Measurements from ENCODE around the gene SHF. TPM values are rescaled to one million over a fixed set of nuclear protein-coding genes. Genes with fewer than 3 reads are reported as not detected.
"Not testable (repeated sequence)": the region's sequence is repeated elsewhere in the genome, so short reads cannot be mapped to it uniquely, and the experiment has no call there.

The SHF gene
- total RNA-seq, 2 experiments from 2014 or later = 19.8 to 23.5 TPM

GRCh38 chr15:45139770-45140169, 48.0 kb downstream of the SHF start:
- Mint-ChIP-seq H3K4me1 (ENCODE audit: low read depth) (peaks cover 8% of the 10 kb centered on the region), H3K27ac (no peak overlapping the region)
- no peak for ATAC-seq

DNA sequence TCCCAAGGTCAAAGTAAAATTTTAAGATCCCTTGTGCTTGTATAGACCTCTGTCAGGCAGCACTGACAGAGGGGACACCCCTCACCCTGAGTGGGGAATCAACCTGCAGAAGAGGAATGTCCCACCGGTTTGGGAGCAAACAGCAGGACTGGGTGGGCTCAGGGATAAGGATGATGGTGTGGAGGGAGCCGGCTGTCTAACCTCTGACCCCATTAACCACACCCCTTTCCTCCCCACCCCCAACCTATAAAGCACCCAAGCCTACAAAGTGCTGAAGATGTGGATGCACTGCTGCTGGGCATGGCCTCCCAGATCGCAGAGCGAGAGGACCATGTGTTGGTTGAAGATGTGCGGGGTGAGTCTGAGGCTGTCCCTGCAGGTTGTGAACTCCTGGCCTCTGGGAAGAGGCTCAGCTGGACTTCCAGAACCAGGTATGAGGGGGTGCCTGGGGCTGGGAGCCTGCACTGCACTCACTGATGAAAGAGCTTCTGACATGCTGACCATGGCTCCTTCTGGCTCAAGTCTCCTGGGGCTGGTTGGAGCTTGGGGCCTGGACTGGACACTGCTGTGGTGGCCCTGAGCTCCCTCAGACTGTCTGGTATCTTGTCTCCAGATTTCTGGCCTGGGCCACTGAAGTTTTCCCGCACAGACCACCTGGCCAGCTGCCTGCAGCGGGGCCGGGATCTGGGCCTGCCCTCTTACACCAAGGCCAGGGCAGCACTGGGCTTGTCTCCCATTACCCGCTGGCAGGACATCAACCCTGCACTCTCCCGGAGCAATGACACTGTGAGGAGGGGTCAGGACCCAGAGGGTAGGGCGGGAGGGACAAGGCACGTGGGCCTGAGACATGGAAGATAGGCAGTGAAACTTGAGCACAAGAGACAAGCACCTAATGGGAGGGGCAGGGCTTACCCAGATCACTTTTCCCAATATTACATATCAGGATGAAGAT, 48.7 kb downstream of the SHF start:
- no peak for ATAC-seq
- Mint-ChIP-seq H3K4me3 (no peak overlapping the region), H3K27me3 (peaks cover 18% of the 10 kb centered on the region), H3K36me3 (ENCODE audit: low read depth) (no peaks in the 10 kb centered on the region), H3K9me3 (no peaks in the 10 kb centered on the region), H3K27ac (no peak overlapping the region), H3K4me1 (ENCODE audit: low read depth) (peaks cover 10% of the 10 kb centered on the region)
- ChIA-PET CTCF (interaction anchor here (1.2 to 1.9 kb wide), 3 partner anchors 21 to 24 kb away, joined by 3 to 8 read pairs (median 6); no protein-coding TSS in a partner anchor), POLR2A (no interaction called here)
- TF ChIP-seq CTCF (IDR thresholded peaks at IDR 0.05) = no peak
- intact Hi-C loops (cut with micrococcal nuclease) = no loop called here
- no peak for DNase-seq

More at GRCh38 chr15:45139770-45140169, 48.0 kb downstream of the SHF start:
- intact Hi-C loops (cut with micrococcal nuclease) = no loop called here
- ChIA-PET POLR2A (interaction anchor here (0.9 kb wide), 1 partner anchor 263 kb away, joined by 3 read pairs; no protein-coding TSS in a partner anchor), CTCF (interaction anchor here (0.9 to 1.7 kb wide), 3 partner anchors 10 to 23 kb away, joined by 3 to 6 read pairs (median 3); partner anchors contain the start of genes DUOX1 and DUOXA1)
- peaks cover 11% of the 10 kb centered on the region for H3K27me3 Mint-ChIP-seq
- TF ChIP-seq CTCF (IDR thresholded peaks at IDR 0.05) = no peak
- H3K36me3 Mint-ChIP-seq (ENCODE audit: low read depth) = no peaks in the 10 kb centered on the region
- no peak overlapping the region for H3K4me3 Mint-ChIP-seq
- no peak for DNase-seq
- H3K9me3 Mint-ChIP-seq = no peaks in the 10 kb centered on the region

DNA sequence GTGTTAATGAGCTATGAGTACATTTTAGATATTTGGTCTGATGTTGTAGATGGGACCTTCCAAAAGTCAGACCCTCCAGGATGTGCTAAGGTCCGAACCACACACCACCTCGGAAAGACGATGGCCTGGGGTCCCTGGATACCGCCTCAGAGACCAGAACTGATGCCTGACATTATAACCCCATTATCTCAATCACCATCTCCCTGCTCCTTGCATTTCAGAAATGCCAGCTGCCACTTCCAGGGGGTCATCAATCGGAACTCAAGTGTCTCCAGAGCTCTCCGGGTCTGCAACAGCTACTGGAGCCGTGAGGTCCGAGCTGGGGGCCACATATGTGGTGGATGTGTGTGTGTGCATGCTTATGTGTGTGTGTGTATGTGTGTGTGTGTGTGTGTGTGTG, 50.1 kb downstream of the SHF start:
- DNase-seq = no peak

DNA sequence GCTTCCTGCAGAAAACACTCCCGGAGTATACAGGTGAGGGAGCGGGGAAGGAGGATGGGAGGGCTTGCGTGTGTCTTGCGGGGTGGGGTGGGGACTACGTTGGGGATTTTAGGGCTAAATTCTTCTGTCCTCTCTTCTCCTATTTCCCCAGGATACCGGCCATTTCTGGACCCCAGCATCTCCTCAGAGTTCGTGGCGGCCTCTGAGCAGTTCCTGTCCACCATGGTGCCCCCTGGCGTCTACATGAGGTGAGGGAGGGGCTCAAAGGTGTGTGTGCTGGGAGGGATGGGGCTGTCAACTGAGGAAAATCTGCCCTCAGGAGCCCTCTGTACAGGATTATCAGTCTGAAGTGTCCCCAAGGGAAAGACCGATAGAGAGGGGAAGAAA, 51.4 kb downstream of the SHF start:
- Mint-ChIP-seq H3K4me3 (peak overlapping the region; percentile 3), H3K9me3 (no peaks in the 10 kb centered on the region), H3K36me3 (ENCODE audit: low read depth) (no peaks in the 10 kb centered on the region), H3K4me1 (ENCODE audit: low read depth) (peaks cover 10% of the 10 kb centered on the region), H3K27ac (no peak overlapping the region), H3K27me3 (peaks cover 28% of the 10 kb centered on the region)
- ChIA-PET POLR2A (no interaction called here), CTCF (interaction anchor here (0.7 to 1.6 kb wide), 2 partner anchors 9 to 11 kb away, joined by 3 to 4 read pairs; no protein-coding TSS in a partner anchor)
- intact Hi-C loops (cut with micrococcal nuclease) = no loop called here
- TF ChIP-seq CTCF (IDR thresholded peaks at IDR 0.05) = peak; percentile 41
- DNase-seq (peak; percentile 31), ATAC-seq (peak; percentile 45)

More for the DNA sequence above, 50.1 kb downstream of the SHF start:
- intact Hi-C loops (cut with micrococcal nuclease) = no loop called here
- Mint-ChIP-seq H3K9me3 (no peaks in the 10 kb centered on the region), H3K36me3 (ENCODE audit: low read depth) (no peaks in the 10 kb centered on the region), H3K4me1 (ENCODE audit: low read depth) (peaks cover 10% of the 10 kb centered on the region), H3K27ac (no peak overlapping the region), H3K4me3 (no peak overlapping the region), H3K27me3 (peaks cover 28% of the 10 kb centered on the region)
- ChIA-PET CTCF (interaction anchor here (1.1 to 1.9 kb wide), 3 partner anchors 9 to 68 kb away, joined by 3 to 8 read pairs (median 4); no protein-coding TSS in a partner anchor), POLR2A (interaction anchor here (0.9 kb wide), 1 partner anchor 30 kb away, joined by 3 read pairs; no protein-coding TSS in a partner anchor)
- no peak for TF ChIP-seq CTCF (IDR thresholded peaks at IDR 0.05)
- ATAC-seq = no peak

DNA sequence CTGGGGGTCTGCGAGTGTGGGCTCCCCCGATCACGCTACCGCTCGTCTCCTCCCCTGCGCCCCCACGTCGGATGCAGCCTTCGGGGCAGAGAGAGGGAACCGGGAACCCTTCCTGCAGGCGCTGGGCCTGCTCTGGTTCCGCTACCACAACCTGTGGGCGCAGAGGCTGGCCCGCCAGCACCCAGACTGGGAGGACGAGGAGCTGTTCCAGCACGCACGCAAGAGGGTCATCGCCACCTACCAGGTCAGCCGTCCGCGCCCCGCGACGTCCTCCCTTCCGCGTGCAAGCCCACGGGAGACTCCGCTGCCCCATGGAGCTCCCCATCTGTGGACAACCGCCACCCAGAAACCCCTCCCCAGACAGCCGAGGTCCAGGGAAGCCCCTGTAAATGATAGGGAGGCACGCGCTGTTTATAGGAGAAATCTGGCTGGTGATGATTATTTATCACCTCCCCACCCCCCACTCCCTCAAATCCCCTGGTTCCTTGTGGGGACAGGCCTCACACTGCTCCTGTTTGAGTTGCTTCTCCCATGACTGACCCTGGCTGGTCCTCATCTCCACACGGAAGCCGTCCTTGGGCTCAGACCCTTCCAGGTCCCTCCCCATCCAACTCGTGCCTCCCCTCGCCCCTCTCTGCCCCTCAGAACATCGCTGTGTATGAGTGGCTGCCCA, 51.9 kb downstream of the SHF start:
- H3K4me3 Mint-ChIP-seq = peak overlapping the region; percentile 3
- peaks cover 28% of the 10 kb centered on the region for H3K27me3 Mint-ChIP-seq
- DNase-seq; POLR2A ChIA-PET; H3K36me3 Mint-ChIP-seq (ENCODE audit: low read depth); H3K27ac Mint-ChIP-seq; intact Hi-C loops (cut with micrococcal nuclease); ATAC-seq; H3K9me3 Mint-ChIP-seq: not testable (repeated sequence)
- H3K4me1 Mint-ChIP-seq (ENCODE audit: low read depth) = peaks cover 10% of the 10 kb centered on the region
- CTCF ChIA-PET = interaction anchor here (0.7 to 6.9 kb wide), 3 partner anchors 9 to 19 kb away, joined by 3 to 48 read pairs (median 4); no protein-coding TSS in a partner anchor

All from activated CD8-positive, alpha-beta T cell treated with anti-CD3 and anti-CD28 coated beads for 36 hours (primary cell).